H1 (cell line): ENCODE data around the gene STXBP6.

Experiments
- CEBPB ChIP-seq: IDR thresholded peaks from 2 replicates; pipeline ENCODE4 v1.6.1; 2012; ENCODE audit warnings: low read depth, low read length
- MAX ChIP-seq: IDR thresholded peaks from 2 replicates; pipeline ENCODE4 v1.6.1; 2012; ENCODE audit warnings: inconsistent platforms
- SUZ12 ChIP-seq: fragments of 200-600 bp; sonication (generic); IDR thresholded peaks from 2 replicates; pipeline ENCODE4 v1.6.1; 2012; ENCODE audit warnings: mild to moderate bottlenecking, inconsistent platforms, low read length, moderate library complexity, mixed read lengths

DNA sequence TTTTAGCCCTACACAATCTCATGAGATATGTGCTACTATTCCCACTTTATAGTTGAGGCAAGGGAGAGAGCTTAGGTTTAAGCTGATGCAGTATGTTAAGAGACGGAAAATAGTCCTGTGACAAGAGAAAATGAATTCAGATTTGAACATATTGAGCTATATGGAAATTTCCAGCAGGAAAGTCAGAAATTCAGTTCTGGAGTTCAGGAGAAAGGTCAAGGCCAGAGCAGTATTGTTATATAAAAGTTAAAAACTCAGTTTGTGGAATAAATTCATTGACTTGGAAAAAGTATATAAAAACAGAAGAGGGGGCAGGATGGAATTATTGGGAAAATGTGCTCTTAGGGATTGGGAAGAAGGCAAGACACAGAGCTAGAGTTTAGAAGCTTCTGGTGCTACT, 248.9 kb downstream of the STXBP6 start:
- TF ChIP-seq MAX (no peak), CEBPB (no peak), SUZ12 (no peak)
